Effector memory CD8-positive, alpha-beta T cell (primary cell): ENCODE results near the gene SCN2B.
A peak's percentile ranks its signal among the peaks of the same experiment; 100 is the strongest.

Source experiments
- ATAC-seq: fragments of 150-1000 bp; cut with Tn5 transposase; replicated peaks from 2 replicates; pipeline ENCODE4 v1.10.0; 2021; ENCODE audit warnings: mild to moderate bottlenecking, moderate library complexity
- DNase-seq, 3 experiments: peaks; one replicate each; pipeline ENCODE4 v3.0.0; 2021
- H3K27ac Mint-ChIP-seq, 2 donors: one replicate each; pipeline ENCODE4 v1.8.0; 2022; ENCODE audit warnings: mild to moderate bottlenecking in 2 of 2, mixed read lengths in 2 of 2, moderate library complexity in 2 of 2
- H3K27me3 Mint-ChIP-seq, 2 donors: one replicate each; pipeline ENCODE4 v1.8.0; 2022; ENCODE audit warnings: mixed read lengths in 2 of 2
- H3K36me3 Mint-ChIP-seq: one replicate; pipeline ENCODE4 v1.8.0; 2022; ENCODE audit warnings: mild to moderate bottlenecking, moderate library complexity, mixed read lengths; ENCODE audit not compliant: insufficient read depth
- H3K4me1 Mint-ChIP-seq, 2 donors: one replicate each; pipeline ENCODE4 v1.8.0; 2022; ENCODE audit warnings: low read depth in 2 of 2, mixed read lengths in 2 of 2
- H3K4me3 Mint-ChIP-seq, 2 donors: one replicate each; pipeline ENCODE4 v1.8.0; 2022; ENCODE audit warnings: mild to moderate bottlenecking in 2 of 2, mixed read lengths in 2 of 2, moderate library complexity in 2 of 2
- H3K9me3 Mint-ChIP-seq, 2 donors: one replicate each; pipeline ENCODE4 v1.8.0; 2022; ENCODE audit warnings: mixed read lengths in 2 of 2
- total RNA-seq, 9 experiments: gene quantifications; one replicate each; lab custom pipeline; 2026; lab: John Stamatoyannopoulos, UW

Gene SCN2B
- total RNA-seq: 0 to 0.17 (median 0.03) reads per million in 9 experiments

DNA sequence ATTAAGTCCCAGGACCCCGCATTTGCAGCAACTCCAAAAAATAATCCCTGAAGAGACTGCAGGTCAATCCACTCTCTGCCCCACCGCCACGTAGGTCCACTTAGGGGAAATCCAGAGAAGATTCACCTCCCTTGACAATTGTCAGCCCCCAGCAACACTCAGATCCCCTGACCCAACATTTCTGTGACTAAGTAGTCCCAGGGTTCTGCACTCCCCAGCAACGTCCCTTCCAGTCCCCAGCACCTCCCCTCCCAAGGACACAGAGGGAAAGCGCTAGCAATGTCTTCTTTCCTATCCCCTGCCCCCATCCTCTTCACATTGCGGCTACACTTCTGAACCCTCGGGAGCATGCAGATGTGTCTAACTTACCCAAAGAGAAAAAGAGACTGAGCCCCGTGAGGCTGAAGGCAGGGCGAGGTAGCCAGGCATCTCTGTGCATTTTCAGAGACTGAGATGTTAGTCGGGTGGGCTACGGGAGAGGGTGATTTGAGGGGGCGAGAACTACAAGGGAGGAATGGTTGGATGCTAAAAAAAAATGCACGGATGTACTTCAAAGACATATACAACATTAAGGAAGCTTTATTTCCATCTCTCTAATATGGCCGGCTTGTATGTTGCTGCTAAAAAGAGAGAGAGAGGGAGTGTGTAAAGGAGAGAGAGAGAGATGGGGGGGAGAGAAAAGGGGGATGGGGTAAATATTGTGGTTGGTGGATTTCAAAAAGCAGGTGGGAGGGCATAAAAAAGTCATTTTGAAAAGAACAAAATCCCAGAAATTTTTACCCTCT, at the start of gene SCN2B:
Gene SCN2B (minus strand): TSS at position 647 of the 785 bp plus-strand sequence. CDS start 208 bp downstream, at position 439.
- DNase-seq: no peak
- H3K9me3 Mint-ChIP-seq: no peaks in the 10 kb centered on the region
- no peaks in the 10 kb centered on the region for H3K4me1 Mint-ChIP-seq
- ATAC-seq: no peak
- H3K4me3 Mint-ChIP-seq: no peak within 1 kb of the TSS
- no peak within 1 kb of the TSS for H3K27ac Mint-ChIP-seq
- peaks cover 22 to 53% of the 10 kb centered on the region in 2 donors for H3K27me3 Mint-ChIP-seq
- H3K36me3 Mint-ChIP-seq: no peaks in the 10 kb centered on the region

DNA sequence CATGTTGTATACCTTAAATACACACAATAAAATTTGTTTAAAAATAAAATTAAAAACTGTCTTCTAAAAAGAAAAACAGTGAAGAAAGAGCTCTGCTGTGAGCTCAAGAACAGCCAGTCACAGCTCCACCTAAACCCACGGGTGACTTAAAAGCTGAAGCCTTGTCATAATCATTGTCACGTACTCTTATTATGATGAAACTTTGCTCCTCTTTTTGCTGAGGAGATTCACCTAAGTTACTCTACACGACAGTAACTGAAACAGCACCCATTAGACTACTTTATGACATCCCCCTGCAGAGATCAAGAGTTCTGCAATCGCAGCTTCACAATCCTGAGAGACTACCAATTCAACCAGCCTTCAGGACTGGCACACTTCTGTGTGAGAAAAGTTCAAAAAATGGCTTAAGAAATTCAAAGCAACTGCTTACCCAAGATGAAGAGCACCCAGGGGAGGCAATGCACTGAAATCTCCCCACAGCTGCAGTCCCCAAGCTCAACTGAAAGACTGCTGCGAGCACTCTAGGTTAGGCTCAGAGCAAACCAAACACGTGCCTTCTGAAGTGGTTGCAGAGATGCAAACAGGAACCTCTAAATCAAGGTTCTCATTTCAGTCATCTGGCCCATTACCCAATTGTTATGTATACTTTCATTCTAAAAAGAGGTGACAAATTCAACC, 48.2 kb upstream of the SCN2B start, which contains the start of gene JAML:
Gene JAML (minus strand): TSS at position 501 of the 678 bp plus-strand sequence. CDS start 10,145 bp downstream, outside the sequence.
- peak within 1 kb of the TSS; percentile 85 to 94 for H3K27ac Mint-ChIP-seq
- H3K36me3 Mint-ChIP-seq: peaks cover 38% of the 10 kb centered on the region
- H3K9me3 Mint-ChIP-seq: no peaks in the 10 kb centered on the region
- peak; percentile 42 to 49 (median 44) for DNase-seq
- ATAC-seq: peak; percentile 50
- peaks cover 74 to 81% of the 10 kb centered on the region in 2 donors for H3K4me1 Mint-ChIP-seq
- peak within 1 kb of the TSS; percentile 84 to 88 for H3K4me3 Mint-ChIP-seq
- H3K27me3 Mint-ChIP-seq: no peaks in the 10 kb centered on the region

DNA sequence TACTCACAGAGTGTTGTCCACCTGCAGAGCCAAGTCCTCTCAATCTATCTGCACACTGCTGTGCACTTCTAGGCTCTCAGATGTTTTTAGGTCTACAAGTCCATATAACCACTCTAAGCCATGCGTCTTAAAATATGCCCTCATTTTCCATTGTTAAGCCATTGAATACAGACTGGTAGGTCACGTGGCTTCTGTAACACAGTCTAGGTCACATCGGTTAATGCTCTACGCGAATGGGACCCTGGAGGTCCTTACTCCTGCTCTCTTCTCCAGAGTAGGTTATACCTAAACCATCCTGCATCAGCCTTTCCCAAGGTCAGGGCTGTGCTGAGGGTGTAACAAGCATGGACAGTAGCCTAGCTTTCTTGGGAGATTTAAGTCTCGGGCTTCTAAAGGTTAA, 47.6 kb upstream of the SCN2B start:
- H3K4me3 Mint-ChIP-seq: peak overlapping the region; percentile 84 to 88
- ATAC-seq: peak; percentile 17
- H3K9me3 Mint-ChIP-seq: no peaks in the 10 kb centered on the region
- peaks cover 32% of the 10 kb centered on the region for H3K36me3 Mint-ChIP-seq
- DNase-seq: no peak
- no peaks in the 10 kb centered on the region for H3K27me3 Mint-ChIP-seq
- peak overlapping the region; percentile 85 to 94 for H3K27ac Mint-ChIP-seq
- peaks cover 73 to 80% of the 10 kb centered on the region in 2 donors for H3K4me1 Mint-ChIP-seq

GRCh38 chr11:118223570-118223969, 47.1 kb upstream of the SCN2B start:
- H3K27me3 Mint-ChIP-seq: no peaks in the 10 kb centered on the region
- ATAC-seq (no peak), DNase-seq (no peak)
- peaks cover 75 to 80% of the 10 kb centered on the region in 2 donors for H3K4me1 Mint-ChIP-seq
- peaks cover 28% of the 10 kb centered on the region for H3K36me3 Mint-ChIP-seq
- peak overlapping the region; percentile 84 to 88 for H3K4me3 Mint-ChIP-seq
- no peaks in the 10 kb centered on the region for H3K9me3 Mint-ChIP-seq
- H3K27ac Mint-ChIP-seq: peak overlapping the region; percentile 85 to 94

- DNase-seq (no peak), ATAC-seq (no peak)
- no peaks in the 10 kb centered on the region for H3K9me3 Mint-ChIP-seq
- peaks cover 71 to 79% of the 10 kb centered on the region in 2 donors for H3K4me1 Mint-ChIP-seq
- no peaks in the 10 kb centered on the region for H3K27me3 Mint-ChIP-seq
- H3K4me3 Mint-ChIP-seq: peak overlapping the region; percentile 84 to 88
- H3K36me3 Mint-ChIP-seq: peaks cover 23% of the 10 kb centered on the region
- H3K27ac Mint-ChIP-seq: peak overlapping the region; percentile 85 to 94
Measured at GRCh38 chr11:118222437-118222836, 46.0 kb upstream of the SCN2B start.

DNA sequence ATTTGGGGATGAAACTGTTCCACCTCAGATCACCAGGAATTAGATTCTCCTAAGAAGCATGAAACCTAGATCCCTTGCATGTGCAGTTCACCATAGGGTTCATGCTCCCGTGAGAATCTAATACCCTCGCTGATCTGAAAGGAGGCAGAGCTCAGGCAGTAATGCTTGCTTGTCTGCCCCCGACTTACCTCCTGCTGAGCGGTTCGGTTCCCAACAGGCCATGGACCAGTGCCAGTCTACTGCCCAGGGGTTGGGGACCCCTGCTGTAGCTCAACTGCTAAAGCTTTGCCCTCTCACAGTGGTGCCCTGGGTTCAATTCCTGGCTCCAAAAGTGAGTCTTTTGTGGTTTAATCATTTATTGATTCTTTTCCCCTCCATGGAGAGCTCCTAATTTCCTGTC, 45.0 kb upstream of the SCN2B start:
- H3K27me3 Mint-ChIP-seq: no peaks in the 10 kb centered on the region
- ATAC-seq: no peak
- H3K4me1 Mint-ChIP-seq: peaks cover 66 to 79% of the 10 kb centered on the region in 2 donors
- H3K27ac Mint-ChIP-seq: peak overlapping the region; percentile 85 to 94
- peaks cover 15% of the 10 kb centered on the region for H3K36me3 Mint-ChIP-seq
- peak overlapping the region; percentile 84 to 88 for H3K4me3 Mint-ChIP-seq
- DNase-seq: no peak
- H3K9me3 Mint-ChIP-seq: no peaks in the 10 kb centered on the region

DNA sequence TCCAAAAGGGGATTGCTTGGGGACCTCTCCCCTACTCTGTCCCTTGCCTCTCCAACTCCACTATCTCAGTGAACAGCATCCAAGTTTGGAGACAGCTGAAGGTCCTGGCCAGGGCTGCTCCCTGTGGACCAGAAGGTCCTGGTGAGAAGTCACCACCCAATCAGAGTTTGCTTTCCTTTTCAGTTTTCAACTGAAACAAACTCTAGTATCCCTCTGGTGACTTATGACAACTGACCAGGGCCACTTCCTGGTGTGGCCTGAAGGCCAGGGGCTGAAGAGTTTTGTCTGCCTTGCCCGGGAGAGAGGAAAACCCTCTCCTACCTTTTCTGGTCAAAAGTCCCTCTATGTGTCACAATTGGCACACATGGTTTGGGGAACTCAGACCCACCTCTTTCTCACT, 43.3 kb upstream of the SCN2B start:
- no peaks in the 10 kb centered on the region for H3K27me3 Mint-ChIP-seq
- peaks cover 59 to 80% of the 10 kb centered on the region in 2 donors for H3K4me1 Mint-ChIP-seq
- no peaks in the 10 kb centered on the region for H3K9me3 Mint-ChIP-seq
- ATAC-seq (no peak), DNase-seq (no peak)
- H3K27ac Mint-ChIP-seq: peak overlapping the region; percentile 85 to 94
- peak overlapping the region; percentile 76 to 88 for H3K4me3 Mint-ChIP-seq
- peaks cover 21% of the 10 kb centered on the region for H3K36me3 Mint-ChIP-seq

- peaks cover 17% of the 10 kb centered on the region for H3K36me3 Mint-ChIP-seq
- H3K27me3 Mint-ChIP-seq: no peaks in the 10 kb centered on the region
Measured at GRCh38 chr11:118219244-118219643, 42.8 kb upstream of the SCN2B start.

GRCh38 chr11:118217575-118217974, 41.1 kb upstream of the SCN2B start:
- peak overlapping the region; percentile 76 to 88 for H3K4me3 Mint-ChIP-seq

More at GRCh38 chr11:118219244-118219643, 42.8 kb upstream of the SCN2B start:
- H3K4me3 Mint-ChIP-seq: peak overlapping the region; percentile 76 to 88
- no peaks in the 10 kb centered on the region for H3K9me3 Mint-ChIP-seq
- peaks cover 58 to 81% of the 10 kb centered on the region in 2 donors for H3K4me1 Mint-ChIP-seq
- ATAC-seq (no peak), DNase-seq (no peak)
- peak overlapping the region; percentile 85 to 94 for H3K27ac Mint-ChIP-seq

GRCh38 chr11:118216621-118217481, 40.4 kb upstream of the SCN2B start:
- Mint-ChIP-seq H3K36me3 (peaks cover 29% of the 10 kb centered on the region), H3K27me3 (no peaks in the 10 kb centered on the region), H3K9me3 (no peaks in the 10 kb centered on the region), H3K27ac (peak overlapping the region; percentile 87 to 94), H3K4me1 (peaks cover 61 to 81% of the 10 kb centered on the region in 2 donors), H3K4me3 (peak overlapping the region; percentile 76 to 88)
- ATAC-seq (peak; percentile 83), DNase-seq (peak; percentile 34 to 39 (median 38))

More at GRCh38 chr11:118217575-118217974, 41.1 kb upstream of the SCN2B start:
- Mint-ChIP-seq H3K9me3 (no peaks in the 10 kb centered on the region), H3K4me1 (peaks cover 61 to 83% of the 10 kb centered on the region in 2 donors), H3K27ac (peak overlapping the region; percentile 87 to 94), H3K27me3 (no peaks in the 10 kb centered on the region), H3K36me3 (peaks cover 22% of the 10 kb centered on the region)
- peak; percentile 29 for ATAC-seq
- DNase-seq: no peak

DNA sequence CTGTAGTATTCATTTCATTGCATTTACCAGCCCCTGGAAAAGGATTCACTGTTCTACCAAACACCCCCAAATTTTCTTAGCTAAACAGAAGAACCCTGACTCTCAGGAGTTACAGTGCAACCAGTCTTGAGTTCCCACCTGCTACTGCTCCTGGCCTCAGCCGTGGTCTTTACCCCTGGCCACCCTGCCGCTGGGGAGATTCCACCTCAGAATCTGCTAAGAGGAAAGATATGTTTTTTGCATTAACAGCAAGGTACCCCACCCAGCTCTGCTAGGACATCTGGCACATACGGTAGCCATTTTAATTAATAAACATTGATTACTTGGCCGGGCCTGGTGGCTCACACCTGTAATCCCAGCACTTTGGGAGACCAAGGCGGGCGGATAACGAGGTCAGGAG, 39.3 kb upstream of the SCN2B start:
- H3K36me3 Mint-ChIP-seq: peaks cover 39% of the 10 kb centered on the region
- ATAC-seq: no peak
- no peak for DNase-seq
- peak overlapping the region; percentile 76 to 88 for H3K4me3 Mint-ChIP-seq
- H3K27ac Mint-ChIP-seq: peak overlapping the region; percentile 87 to 94
- no peaks in the 10 kb centered on the region for H3K27me3 Mint-ChIP-seq
- H3K4me1 Mint-ChIP-seq: peaks cover 60 to 79% of the 10 kb centered on the region in 2 donors
- no peaks in the 10 kb centered on the region for H3K9me3 Mint-ChIP-seq

- Mint-ChIP-seq H3K4me3 (peak overlapping the region; percentile 76 to 88), H3K4me1 (peaks cover 61 to 74% of the 10 kb centered on the region in 2 donors), H3K36me3 (peaks cover 44% of the 10 kb centered on the region), H3K9me3 (no peaks in the 10 kb centered on the region), H3K27me3 (no peaks in the 10 kb centered on the region), H3K27ac (peak overlapping the region; percentile 87 to 94)
- peak; percentile 62 for ATAC-seq
- DNase-seq: no peak
Measured at GRCh38 chr11:118215262-118215661, 38.8 kb upstream of the SCN2B start.
